ENCODE results near the gene PTDSS2. TPM values are rescaled to one million over a fixed set of nuclear protein-coding genes. Genes with fewer than 3 reads are reported as not detected.

Gene PTDSS2
- total and polyA plus RNA-seq, 10 of the 15 experiments (the other 5 are each of a cell fraction or from before 2014, with no cell fraction given): 0.39 to 21.1 (median 10.8) TPM

DNA sequence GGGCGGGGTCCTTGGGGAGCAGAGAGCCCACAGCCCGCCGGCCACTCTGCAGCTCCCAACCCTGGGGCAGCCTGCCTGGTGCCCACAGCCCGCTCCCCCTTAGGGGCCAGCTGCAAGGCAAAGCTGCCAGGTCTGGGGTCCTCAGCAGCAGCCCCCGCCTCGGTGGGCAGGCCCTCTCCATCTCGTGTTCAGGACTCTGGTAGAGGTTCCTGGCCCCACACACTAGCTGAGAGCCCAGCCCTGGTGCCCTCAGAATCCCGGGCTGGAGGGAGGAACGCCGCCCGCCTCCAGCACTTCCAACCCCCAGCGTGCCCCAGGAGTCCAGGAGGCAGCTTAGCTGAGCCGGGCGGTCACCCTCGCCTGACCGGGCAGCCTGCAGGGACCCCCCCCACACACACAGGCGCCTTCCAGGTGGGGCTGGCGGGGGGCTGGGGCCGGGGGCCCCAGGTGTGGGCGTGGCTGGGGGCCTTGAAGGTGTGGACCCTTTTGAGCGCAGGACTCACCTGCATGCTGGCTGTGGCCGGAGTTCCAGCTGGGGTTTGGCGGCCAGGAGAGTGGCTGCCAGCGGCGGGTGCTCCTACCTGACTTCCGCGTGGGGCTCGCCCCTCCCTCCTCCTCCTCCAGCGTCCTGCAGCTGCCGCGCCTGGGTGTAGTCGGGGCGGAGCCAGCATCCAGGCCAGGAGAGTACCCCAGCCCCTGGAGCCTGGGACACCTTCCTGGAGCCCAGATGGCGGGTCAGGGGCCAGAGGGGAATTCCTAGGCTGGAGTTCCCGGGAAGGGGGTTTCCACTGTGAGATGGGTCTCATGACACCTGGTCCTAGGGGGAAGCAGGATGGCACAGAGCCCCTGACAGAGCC, 8.4 kb upstream of the PTDSS2 start, which contains the start of gene ANO9 (continued):
- TF ChIP-seq SKIL (IDR thresholded peaks at IDR 0.05; ENCODE audit: low read depth, poor library complexity, severe bottlenecking): no peak
- peak; percentile 57; the same call in 1 of the 2 replicates for TF ChIP-seq POLR2AphosphoS5 (IDR thresholded peaks at IDR 0.05; ENCODE audit: low read length)
- no peak for TF ChIP-seq CEBPB (IDR thresholded peaks at IDR 0.05; ENCODE audit: borderline replicate concordance in 1 of 2, low read depth in 2 of 2, low read length in 2 of 2)
- no peak for TF ChIP-seq SUZ12 (IDR thresholded peaks at IDR 0.05; ENCODE audit: unreplicated experiment)
- 0 out of 4 replicates have a peak, but pooled peaks of 1 of the 2 experiments have one; percentile 44 for TF ChIP-seq IKZF2 (IDR thresholded peaks at IDR 0.05)
- no peak for TF ChIP-seq NFYB (IDR thresholded peaks at IDR 0.05; ENCODE audit: insufficient read depth, low read depth, low read length)
- no peak for TF ChIP-seq EZH2 (IDR thresholded peaks at IDR 0.05; ENCODE audit: borderline replicate concordance, control insufficient read depth, low read depth, low read length)
- peak; percentile 17 for TF ChIP-seq MEF2B (IDR thresholded peaks at IDR 0.05; ENCODE audit: partially characterized antibody, poor library complexity, severe bottlenecking)

All from GM12878 (cell line).